H1 (cell line): ENCODE results near the gene ARL5A. TPM values are rescaled to one million over a fixed set of nuclear protein-coding genes. Genes with fewer than 3 reads are reported as not detected.
A peak's percentile ranks its signal among the peaks of the same experiment; 100 is the strongest.

Experiments used
- CTCF ChIA-PET: fragments of 300-600 bp; sonication (Branson Sonifier 250); formaldehyde crosslinking; loops from one replicate; lab custom pipeline; 2021; ENCODE audit not compliant: partially characterized antibody; lab: Charles Lee
- POLR2A ChIA-PET: fragments of 300-600 bp; sonication (Branson Sonifier 250); formaldehyde crosslinking; loops from one replicate; lab custom pipeline; 2021; ENCODE audit warnings: inconsistent platforms; ENCODE audit not compliant: partially characterized antibody; lab: Charles Lee
- DNase-seq, 2 experiments: peaks; one replicate each; pipeline versions ENCODE4 v3.0.0 to v3.0.0-alpha.2; 2010 to 2022; ENCODE audit warnings: low spot score in 2 of 2, low read depth in 1 of 2, mixed read lengths in 1 of 2
- FAIRE-seq: peaks from 2 replicates; lab custom pipeline; 2011; peaks lifted over from hg19 to GRCh38; lab: Jason Lieb, UNC
- H2AFZ ChIP-seq: 2 replicates; pipeline ENCODE4 v1.8.1; 2012; ENCODE audit warnings: low read length, inconsistent platforms
- H2AK5ac ChIP-seq: 2 replicates; pipeline ENCODE4 v1.6.1; 2013; ENCODE audit warnings: low read depth, low read length
- H2BK120ac ChIP-seq: replicated peaks from 2 replicates; pipeline ENCODE3; 2013; ENCODE audit warnings: low read depth, low read length, inconsistent platforms
- H2BK12ac ChIP-seq: 2 replicates; pipeline ENCODE4 v1.6.1; 2013; ENCODE audit warnings: low read depth, low read length
- H2BK15ac ChIP-seq: 2 replicates; pipeline ENCODE4 v1.6.1; 2013; ENCODE audit warnings: low read length
- H2BK20ac ChIP-seq: 2 replicates; pipeline ENCODE4 v1.6.1; 2013; ENCODE audit warnings: low read length
- H2BK5ac ChIP-seq: 2 replicates; pipeline ENCODE4 v1.6.1; 2013; ENCODE audit warnings: low read depth, low read length
- H3K14ac ChIP-seq: 2 replicates; pipeline ENCODE4 v1.6.1; 2013; ENCODE audit warnings: inconsistent platforms; ENCODE audit not compliant: insufficient read length
- H3K18ac ChIP-seq: 2 replicates; pipeline ENCODE4 v1.6.1; 2013; ENCODE audit warnings: low read length; ENCODE audit errors: extremely low read depth
- H3K23ac ChIP-seq: 2 replicates; pipeline ENCODE4 v1.6.1; 2013; ENCODE audit warnings: inconsistent platforms; ENCODE audit not compliant: insufficient read length
- H3K23me2 ChIP-seq: 2 replicates; pipeline ENCODE4 v1.6.1; 2013; ENCODE audit warnings: low read depth, low read length
- H3K27ac ChIP-seq: 2 replicates; pipeline ENCODE4 v1.6.1; 2011; ENCODE audit warnings: low read depth, low read length, inconsistent platforms
- H3K27me3 ChIP-seq, 4 experiments: replicated peaks in 1 of 4; 1 replicate in 1 of 4; 2 replicates in 3 of 4; pipeline versions ENCODE4 v1.6.1 to v1.8.1; 2011 to 2013; ENCODE audit warnings: low read length in 3 of 4, mild to moderate bottlenecking in 3 of 4, inconsistent platforms in 2 of 4, mixed read lengths in 2 of 4, moderate library complexity in 1 of 4; ENCODE audit not compliant: control insufficient read depth in 3 of 4, insufficient read depth in 3 of 4; ENCODE audit errors: extremely low read depth in 1 of 4
- H3K36me3 ChIP-seq, 4 experiments: 2 replicates each; pipeline versions ENCODE4 v1.6.1 to v1.8.1; 2011 to 2013; ENCODE audit warnings: mild to moderate bottlenecking in 4 of 4, low read length in 3 of 4, moderate library complexity in 2 of 4, control low read depth in 1 of 4, inconsistent platforms in 1 of 4; ENCODE audit not compliant: insufficient read depth in 4 of 4, control insufficient read depth in 2 of 4
- H3K4ac ChIP-seq: replicated peaks from 2 replicates; pipeline ENCODE3; 2013; ENCODE audit warnings: low read length, low read depth, mixed read lengths, inconsistent platforms; ENCODE audit not compliant: insufficient read length
- H3K4me1 ChIP-seq, 4 experiments: replicated peaks in 1 of 4; 1 replicate in 1 of 4; 2 replicates in 3 of 4; pipeline versions ENCODE4 v1.6.1 to v1.8.1; 2011 to 2013; ENCODE audit warnings: low read length in 3 of 4, inconsistent platforms in 2 of 4, mixed read lengths in 1 of 4; ENCODE audit not compliant: insufficient read depth in 4 of 4, control insufficient read depth in 3 of 4
- H3K4me2 ChIP-seq, 2 experiments: 2 replicates each; pipeline versions ENCODE4 v1.6.1 to v1.8.1; 2011 to 2013; ENCODE audit warnings: low read depth in 2 of 2, low read length in 2 of 2, control low read depth in 1 of 2, inconsistent platforms in 1 of 2, mild to moderate bottlenecking in 1 of 2; ENCODE audit not compliant: insufficient read depth in 1 of 2
- H3K4me3 ChIP-seq, 4 experiments: fragments of 200-600, 300-600 bp in 1 of 4; sonication (generic), shearing (Covaris generic), sonication (Bioruptor Twin) in 1 of 4; 2 replicates each; pipeline versions ENCODE4 v1.5.1 to v1.8.1; 2011 to 2016; ENCODE audit warnings: low read length in 4 of 4, low read depth in 3 of 4, control low read depth in 2 of 4, inconsistent platforms in 2 of 4, mild to moderate bottlenecking in 2 of 4, mixed read lengths in 1 of 4, moderate library complexity in 1 of 4; ENCODE audit not compliant: insufficient read depth in 2 of 4; ENCODE audit errors: extremely low read depth in 1 of 4
- H3K56ac ChIP-seq: replicated peaks from 2 replicates; pipeline ENCODE3; 2013; ENCODE audit warnings: low read depth, mild to moderate bottlenecking, mixed read lengths, low read length, inconsistent platforms; ENCODE audit not compliant: insufficient read length
- H3K79me1 ChIP-seq: 2 replicates; pipeline ENCODE4 v1.6.1; 2013; ENCODE audit warnings: low read depth, low read length, control low read depth
- H3K79me2 ChIP-seq, 2 experiments: 2 replicates each; pipeline versions ENCODE4 v1.6.1 to v1.8.1; 2012 to 2013; ENCODE audit warnings: low read length in 2 of 2, mild to moderate bottlenecking in 2 of 2, inconsistent platforms in 1 of 2; ENCODE audit not compliant: insufficient read depth in 2 of 2, control insufficient read depth in 1 of 2
- H3K9ac ChIP-seq, 4 experiments: replicated peaks in 1 of 4; 1 replicate in 1 of 4; 2 replicates in 3 of 4; pipeline versions ENCODE4 v1.6.1 to v1.8.1; 2011 to 2013; ENCODE audit warnings: low read depth in 3 of 4, low read length in 3 of 4, control low read depth in 2 of 4, mild to moderate bottlenecking in 2 of 4, moderate library complexity in 2 of 4, inconsistent platforms in 1 of 4; ENCODE audit errors: extremely low read depth in 1 of 4
- H3K9me3 ChIP-seq, 2 experiments: 2 replicates each; pipeline versions ENCODE4 v1.6.1 to v1.8.1; 2012 to 2013; ENCODE audit warnings: mild to moderate bottlenecking in 2 of 2, moderate library complexity in 2 of 2, control low read depth in 1 of 2, inconsistent platforms in 1 of 2, low read depth in 1 of 2, low read length in 1 of 2, mixed read lengths in 1 of 2; ENCODE audit not compliant: insufficient read depth in 2 of 2
- H4K20me1 ChIP-seq, 2 experiments: replicated peaks in 1 of 2; 2 replicates each; pipeline versions ENCODE3 to v1.8.1; 2011 to 2013; ENCODE audit warnings: inconsistent platforms in 2 of 2, low read length in 2 of 2, mild to moderate bottlenecking in 1 of 2; ENCODE audit not compliant: insufficient read depth in 2 of 2, control insufficient read depth in 1 of 2
- H4K5ac ChIP-seq: 2 replicates; pipeline ENCODE4 v1.6.1; 2013; ENCODE audit warnings: low read length, low read depth, mixed read lengths, inconsistent platforms; ENCODE audit not compliant: insufficient read length
- H4K8ac ChIP-seq: 2 replicates; pipeline ENCODE4 v1.8.0; 2013; ENCODE audit warnings: mild to moderate bottlenecking, moderate library complexity, low read length, inconsistent platforms; ENCODE audit not compliant: insufficient read depth; ENCODE audit errors: extremely low read depth
- H4K91ac ChIP-seq: replicated peaks from 2 replicates; pipeline ENCODE3; 2013; ENCODE audit warnings: low read length, mixed read lengths, inconsistent platforms; ENCODE audit not compliant: insufficient read length
- ATF3 ChIP-seq: IDR thresholded peaks from 2 replicates; pipeline ENCODE4 v1.6.1; 2011; ENCODE audit warnings: low read depth, mild to moderate bottlenecking, low read length; ENCODE audit not compliant: insufficient read depth
- SIX5 ChIP-seq: IDR thresholded peaks from 2 replicates; pipeline ENCODE4 v1.6.1; 2011; ENCODE audit warnings: mild to moderate bottlenecking, low read depth, low read length
- WGBS, 2 experiments: shearing (Covaris generic) in 1 of 2; methylation state at CpG; one replicate each; pipeline versions ENCODE4 v1.1.6 to v1.1.7; 2013 to 2015; ENCODE audit warnings: low lambda C conversion rate in 2 of 2, mixed read lengths in 2 of 2, inconsistent platforms in 1 of 2, low coverage in 1 of 2, missing lambda C conversion rate in 1 of 2; ENCODE audit not compliant: insufficient replicate concordance in 2 of 2, insufficient coverage in 1 of 2, insufficient read length in 1 of 2; ENCODE audit errors: extremely low coverage in 1 of 2, missing lambda C conversion rate in 1 of 2; 5-methylcytosine and 5-hydroxymethylcytosine counted together
- polyA plus RNA-seq, 7 experiments: library from polyadenylated mRNA; depleted of rRNA in 3 of 7; stranded (reverse) in 5 of 7; unstranded in 2 of 7; fragments of >200 nt in 5 of 7; fragments of 200-250 nt in 2 of 7; gene quantifications; 1 replicate in 5 of 7; 2 replicates in 1 of 7; 4 replicates in 1 of 7; pipeline versions ENCODE4 v1.2.1 to v1.2.3, GENCODE V29; 2011 to 2013; ENCODE audit warnings: missing spikeins in 2 of 7, mixed read lengths in 2 of 7
- total RNA-seq: library from RNA; stranded (reverse); fragmentation: NEBNext Ultra II Directional; extraction: Animal tissue kit (Norgen Biotek cat#: 25700); gene quantifications from 2 replicates; pipeline ENCODE4 v1.2.1, GENCODE V29; 2021

The ARL5A gene
- total and polyA plus RNA-seq, 2 of the 8 experiments (the other 6 are each of a cell fraction or from before 2014, with no cell fraction given) = 12.6 to 86.3 TPM

DNA sequence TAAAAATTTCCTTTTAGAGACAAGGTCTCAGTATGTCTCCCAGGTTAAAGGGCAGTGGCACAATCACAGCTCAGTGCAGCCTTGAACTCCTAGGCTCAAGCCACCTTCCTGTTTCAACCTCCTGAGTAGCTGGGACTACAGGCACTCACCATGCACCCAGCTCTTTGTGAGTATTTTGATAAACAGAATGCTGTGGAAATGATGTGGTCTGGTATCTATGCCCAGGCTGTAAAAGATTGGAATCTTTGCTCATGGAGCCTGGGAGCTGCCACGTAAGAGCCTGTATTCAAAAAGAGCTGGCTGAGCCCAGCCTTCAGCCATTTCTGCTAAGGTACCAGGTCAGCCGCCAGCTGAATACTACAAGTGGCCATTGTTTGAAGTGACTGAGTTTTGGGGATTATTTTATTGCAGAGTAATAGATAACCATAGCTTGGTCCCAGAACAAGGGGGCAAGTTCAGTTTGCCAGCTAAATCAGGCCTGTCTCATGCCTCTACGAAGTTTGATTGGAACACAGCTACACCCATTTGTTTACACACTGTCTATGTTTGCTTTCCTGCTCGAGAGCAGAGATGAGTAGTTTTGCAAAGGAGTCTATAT is 21.3 kb upstream of the ARL5A start:
- no peak overlapping the region for H3K4me3 ChIP-seq
- no peaks in the 10 kb centered on the region for H3K36me3 ChIP-seq
- no peak overlapping the region for H2BK120ac ChIP-seq
- DNase-seq = no peak
- no peak overlapping the region for H2BK12ac ChIP-seq
- H3K14ac ChIP-seq = no peak overlapping the region
- H4K20me1 ChIP-seq = no peaks in the 10 kb centered on the region
- no peaks in the 10 kb centered on the region for H3K79me1 ChIP-seq
- H3K23me2 ChIP-seq = no peaks in the 10 kb centered on the region
- ChIA-PET CTCF (interaction anchor here (0.6 to 1.5 kb wide), 6 partner anchors 9 to 429 kb away, joined by 3 to 9 read pairs (median 4); no protein-coding TSS in a partner anchor), POLR2A (interaction anchor here (2.9 kb wide), 1 partner anchor 21 kb away, joined by 12 read pairs; the partner anchor contains the start of gene ARL5A)
- no peak overlapping the region for H2BK20ac ChIP-seq
- H3K9ac ChIP-seq = no peak overlapping the region
- FAIRE-seq = no peak
- no peak overlapping the region for H4K91ac ChIP-seq
- H3K4me1 ChIP-seq = no peaks in the 10 kb centered on the region
- H4K8ac ChIP-seq = no peak overlapping the region; the same call in 1 of the 2 replicates
- H3K56ac ChIP-seq = no peak overlapping the region
- H2BK15ac ChIP-seq = no peak overlapping the region
- H2AK5ac ChIP-seq = no peak overlapping the region
- H2AFZ ChIP-seq = no peak overlapping the region
- no peak overlapping the region for H3K4me2 ChIP-seq
- no peak overlapping the region for H3K18ac ChIP-seq
- no peaks in the 10 kb centered on the region for H3K9me3 ChIP-seq
- H3K79me2 ChIP-seq = no peaks in the 10 kb centered on the region
- no peak overlapping the region for H2BK5ac ChIP-seq
- H4K5ac ChIP-seq = no peak overlapping the region
- whole genome bisulfite sequencing, 2 experiments = 91% methylated on average over 4 of the region's 4 CpGs; no CpG with 5 or more reads in 1 of the 2 experiments
- H3K27ac ChIP-seq = no peak overlapping the region
- H3K4ac ChIP-seq = no peak overlapping the region
- no peaks in the 10 kb centered on the region for H3K27me3 ChIP-seq
- H3K23ac ChIP-seq = peak overlapping the region; percentile 1
- TF ChIP-seq ATF3 (no peak), SIX5 (no peak)
